ENCODE results near the gene ARHGAP6.

- TF ChIP-seq CTCF (IDR thresholded peaks at IDR 0.05) (no peak), POLR2A (IDR thresholded peaks at IDR 0.05) (no peak)
These were observed 478.7 kb downstream of the ARHGAP6 start for GRCh38 chrX:11187001-11187400.

All from lower leg skin (tissue), 3 donors.